GM18520 (cell line): ENCODE data around the gene IQSEC3.
"Not testable (repeated sequence)": the region's sequence is repeated elsewhere in the genome, so short reads cannot be mapped to it uniquely, and the experiment has no call there.

Source experiments
- ATAC-seq: cut with Tn5 transposase; IDR thresholded peaks from one replicate; pipeline ENCODE4 v1.9.1; 2021; ENCODE audit not compliant: unreplicated experiment

The IQSEC3 gene

DNA sequence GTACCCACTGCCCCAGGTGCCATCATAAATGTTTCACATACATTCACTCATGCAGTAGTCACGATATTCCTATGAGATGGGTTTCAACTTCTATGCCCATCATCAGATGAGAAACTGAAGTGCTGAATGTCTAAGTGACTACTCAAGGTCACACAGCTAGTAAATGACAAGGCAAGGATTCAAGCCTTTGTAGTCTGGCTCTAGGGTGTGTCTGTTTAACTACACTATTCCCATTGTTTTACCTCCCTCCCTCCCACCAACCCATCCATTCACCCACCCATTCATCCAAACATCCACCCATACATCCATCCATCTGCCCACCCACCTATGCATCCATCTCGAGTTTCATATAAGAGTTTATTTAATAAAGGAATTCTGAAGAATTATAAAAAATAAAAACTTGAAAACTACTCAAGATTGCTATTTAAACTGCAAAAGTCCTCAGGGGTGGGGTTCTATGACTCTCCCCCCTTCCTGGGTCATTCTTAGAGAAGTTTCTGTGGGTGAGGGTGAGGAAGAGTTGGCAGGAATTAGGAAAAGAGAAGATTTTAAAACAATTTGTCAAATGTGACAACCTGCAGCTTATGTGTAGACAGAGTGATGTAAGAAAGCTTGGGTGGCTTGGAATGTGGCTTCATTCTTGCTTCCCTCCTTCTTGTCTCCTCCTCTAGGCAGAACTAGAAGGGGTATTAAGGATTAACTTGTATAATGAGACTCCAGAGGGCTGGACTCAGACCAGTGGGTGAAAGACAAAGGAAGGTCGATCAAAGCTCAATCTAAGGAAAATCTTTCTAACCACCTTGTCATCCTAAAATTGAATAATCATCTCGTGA is 13.4 kb upstream of the IQSEC3 start:
- ATAC-seq, result not testable (repeated sequence)

DNA sequence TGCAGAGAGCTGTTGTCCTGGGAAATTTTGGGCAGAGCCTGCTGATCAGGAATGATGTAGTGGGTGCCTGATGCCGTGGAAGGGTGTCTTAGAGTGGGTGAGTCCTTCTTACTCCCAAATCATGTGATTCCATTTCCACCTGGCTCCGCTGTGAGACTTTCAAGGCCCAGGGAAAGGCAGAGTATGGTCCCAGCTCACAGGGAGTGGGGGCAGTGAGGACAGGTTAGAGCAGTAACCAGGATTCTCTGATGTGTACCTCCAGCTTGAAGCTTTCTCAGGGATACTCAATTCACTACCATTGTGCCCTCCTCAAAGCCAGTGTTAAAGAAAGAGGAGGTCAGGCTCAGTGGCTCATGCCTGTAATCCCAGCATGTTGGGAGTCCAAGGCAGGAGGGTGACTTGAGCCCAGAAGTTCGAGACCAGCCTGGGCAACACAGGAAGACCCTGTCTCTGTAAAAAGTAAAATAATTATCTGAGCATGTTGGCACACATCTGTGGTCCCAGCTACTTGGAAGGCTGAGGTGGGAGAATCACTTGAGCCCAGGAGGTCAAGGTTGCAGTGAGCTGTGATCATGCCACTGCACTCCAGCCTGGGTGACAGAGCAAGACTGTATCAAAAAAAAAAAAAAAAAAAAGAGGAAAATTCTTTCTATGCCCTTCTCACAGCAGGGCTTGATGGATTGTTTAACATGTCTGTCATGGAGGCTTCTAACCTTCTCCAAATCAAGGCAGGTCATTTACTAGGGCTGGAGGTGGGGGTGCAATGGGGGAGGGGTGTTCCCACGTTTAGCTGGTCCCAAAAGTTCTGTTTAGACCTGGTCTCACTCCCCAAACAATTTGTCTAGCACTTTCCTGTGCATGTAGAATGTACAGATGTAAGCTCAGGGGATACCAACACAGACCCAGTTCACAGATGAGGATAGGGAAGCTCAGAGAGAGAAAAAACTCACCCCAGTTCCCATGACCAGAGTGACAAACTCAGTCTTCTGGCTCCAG is 12.5 kb upstream of the IQSEC3 start:
- no peak for ATAC-seq

DNA sequence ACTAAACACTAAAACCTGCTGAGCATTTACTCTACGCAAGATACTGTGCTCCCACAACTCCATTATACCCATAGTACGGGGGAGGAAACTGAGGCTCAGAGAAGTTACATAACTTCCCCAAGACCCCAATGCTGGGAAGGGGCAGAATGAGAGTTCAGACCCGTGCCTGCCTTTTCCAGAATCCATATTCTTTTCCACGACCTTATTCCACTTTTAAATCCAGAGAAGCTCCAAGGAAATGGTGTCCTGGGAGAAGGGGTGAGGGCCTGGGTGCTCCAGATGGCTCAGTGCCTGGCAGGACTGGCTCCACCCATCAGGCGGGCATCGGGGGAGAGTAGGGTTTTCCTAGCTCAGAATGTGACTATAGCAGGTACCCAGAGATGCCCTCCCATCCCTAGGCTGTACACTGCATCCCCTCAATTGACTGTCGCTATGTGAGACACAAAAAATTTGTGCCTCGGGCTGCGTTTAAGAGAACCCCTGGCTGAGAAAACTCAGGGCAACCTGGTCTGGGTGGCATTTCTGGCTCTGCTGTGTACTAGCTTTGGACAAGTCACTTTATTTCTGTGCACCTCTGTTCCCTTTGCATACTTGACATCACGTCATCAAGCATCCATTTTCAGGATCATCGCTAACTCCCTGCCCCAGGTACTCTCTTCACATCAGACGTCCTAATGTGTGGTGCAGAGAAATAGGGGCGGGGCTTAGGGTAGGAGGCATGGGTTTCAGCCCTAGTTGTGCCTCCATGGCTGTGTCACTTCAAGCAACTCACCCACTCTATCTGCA is 11.6 kb upstream of the IQSEC3 start:
- ATAC-seq, result no peak

DNA sequence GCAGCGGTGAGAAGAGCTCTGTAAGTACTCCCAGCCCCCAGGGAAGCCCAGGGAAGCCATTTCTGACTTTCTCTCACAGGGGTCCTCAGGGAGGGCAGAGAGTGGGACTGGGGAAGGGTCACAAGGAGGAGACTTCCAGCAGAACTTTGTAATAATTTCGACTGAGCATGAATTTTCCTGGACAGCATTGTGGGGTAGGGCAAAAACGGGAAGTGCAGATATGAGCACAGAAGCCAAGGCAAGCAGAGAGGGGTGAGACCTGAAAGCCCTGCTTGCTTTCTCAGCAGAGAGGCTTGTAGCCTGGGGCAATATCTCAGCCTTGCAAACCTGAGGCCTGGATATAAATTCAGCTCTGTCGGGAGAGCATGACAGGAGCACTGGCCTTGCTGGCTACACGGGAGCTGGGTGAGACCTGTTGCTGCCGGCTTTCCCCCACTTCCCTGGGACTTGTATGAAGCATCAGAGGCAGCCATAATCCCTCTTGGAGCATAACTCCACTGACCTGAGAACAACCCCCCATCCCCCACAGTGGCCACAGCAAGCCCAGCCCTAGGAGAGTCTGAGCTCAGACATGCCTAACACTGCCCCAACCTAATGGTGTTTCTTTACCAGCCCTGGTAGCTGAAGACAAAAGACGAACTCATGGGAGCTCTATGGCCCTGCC is 9.8 kb upstream of the IQSEC3 start:
- ATAC-seq, result no peak

DNA sequence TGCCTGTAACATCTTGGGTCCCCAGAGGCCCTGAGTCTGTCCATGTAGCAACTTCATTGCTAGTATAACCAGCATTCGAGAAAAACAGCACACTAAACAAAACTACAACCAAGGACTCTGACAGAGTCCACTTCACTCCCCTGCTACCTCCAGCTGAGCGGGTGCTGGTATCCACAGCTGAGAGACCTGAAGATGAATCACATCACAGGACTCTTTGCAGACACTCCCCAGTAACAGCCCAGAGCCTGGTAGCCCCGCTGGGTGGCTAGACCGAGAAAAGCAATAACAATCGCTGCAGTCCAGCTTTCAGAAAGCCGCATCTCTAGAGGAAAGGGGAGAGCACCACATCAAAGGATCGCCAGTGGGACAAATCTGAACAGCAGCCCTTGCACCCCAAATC is 9.0 kb upstream of the IQSEC3 start:
- ATAC-seq, result no peak

DNA sequence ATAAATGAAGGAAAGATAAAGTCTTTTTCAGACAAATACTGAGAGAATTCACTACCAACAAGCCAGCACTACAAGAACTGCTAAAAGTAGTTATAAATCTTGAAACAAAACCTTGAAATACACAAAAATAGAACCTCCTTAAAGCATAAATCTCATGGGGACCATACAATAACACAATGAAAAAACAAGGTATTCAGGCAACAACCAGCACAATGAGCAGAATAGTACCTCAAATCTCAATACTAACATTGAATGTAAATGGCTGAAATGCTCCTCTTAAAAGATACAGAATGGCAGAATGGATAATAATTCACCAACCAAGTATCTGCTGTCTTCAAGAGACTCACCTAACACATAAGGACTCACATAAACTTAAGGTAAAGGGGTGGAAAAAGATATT is 7.7 kb upstream of the IQSEC3 start:
- ATAC-seq, result no peak

DNA sequence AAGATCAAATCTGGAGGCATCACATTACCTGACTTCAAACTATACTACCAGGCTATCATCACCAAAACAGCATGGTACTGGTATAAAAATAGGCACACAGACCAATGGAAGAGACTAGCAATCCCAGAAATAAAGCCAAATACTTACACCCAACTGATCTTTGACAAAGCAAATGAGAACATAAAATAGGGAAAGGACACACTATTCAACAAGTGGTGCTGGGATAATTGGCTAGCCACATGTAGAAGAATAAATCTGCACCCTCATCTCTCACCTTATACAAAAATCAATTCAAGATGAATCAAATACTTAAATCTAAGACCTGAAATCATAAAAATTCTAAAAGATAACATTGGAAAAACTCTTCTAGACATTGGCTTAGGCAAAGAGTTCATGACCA is 4.7 kb upstream of the IQSEC3 start:
- not testable (repeated sequence) for ATAC-seq

DNA sequence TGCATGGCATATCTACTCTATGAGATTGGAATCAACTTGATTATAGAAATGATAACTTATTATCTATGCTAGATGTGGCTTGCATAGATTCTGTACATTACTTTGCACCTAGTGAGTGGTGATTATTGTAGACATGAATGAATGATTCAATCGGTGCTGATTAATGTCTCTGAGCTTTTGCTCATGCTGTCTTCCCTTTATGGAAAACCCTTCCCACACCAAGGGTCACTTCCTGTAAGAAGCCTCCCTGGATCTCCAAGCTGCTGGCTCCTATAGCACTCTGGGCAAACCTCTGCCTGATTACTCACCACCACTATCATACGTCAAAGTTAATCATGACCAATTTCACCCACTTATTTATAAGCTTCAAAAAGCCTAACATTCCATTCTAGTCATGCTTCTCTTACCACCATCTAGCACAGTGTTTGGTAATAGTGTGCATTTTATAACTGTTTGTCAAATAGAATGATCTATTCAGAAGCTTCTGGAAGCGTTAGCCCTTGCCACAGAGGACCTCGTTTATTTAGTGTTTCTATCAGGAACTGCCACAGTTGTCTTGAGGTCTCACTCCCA is 990 bp upstream of the IQSEC3 start:
- ATAC-seq, result not testable (repeated sequence)

DNA sequence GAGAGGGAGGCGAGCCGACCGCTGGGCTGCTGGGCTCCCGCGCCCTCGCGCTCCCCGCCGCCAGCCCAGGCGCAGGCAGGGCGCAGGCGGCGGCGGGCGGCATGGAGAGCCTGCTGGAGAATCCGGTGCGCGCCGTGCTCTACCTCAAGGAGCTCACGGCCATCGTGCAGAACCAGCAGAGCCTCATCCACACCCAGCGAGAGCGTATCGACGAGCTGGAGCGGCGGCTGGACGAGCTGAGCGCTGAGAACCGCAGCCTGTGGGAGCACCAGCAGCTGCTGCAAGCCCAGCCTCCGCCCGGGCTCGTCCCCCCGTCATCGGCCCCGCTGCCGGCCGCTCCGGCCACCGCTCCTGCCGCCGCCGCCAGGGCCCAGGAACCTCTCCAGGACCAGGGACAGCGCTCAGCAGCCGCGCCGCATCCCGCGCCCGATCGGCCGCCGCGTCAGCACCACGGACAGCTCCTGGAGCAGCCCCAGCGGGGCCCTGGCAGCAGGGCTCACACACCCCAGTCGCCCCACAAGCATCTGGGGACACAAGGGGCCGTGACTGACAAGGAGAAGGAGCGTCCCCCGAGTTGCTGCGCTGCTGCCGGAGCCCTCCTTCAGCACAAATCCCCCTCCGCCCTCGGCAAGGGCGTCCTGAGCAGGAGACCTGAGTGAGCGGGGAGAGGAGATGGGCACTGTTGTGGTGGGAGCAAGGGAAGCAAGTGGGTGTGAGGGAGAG is 376 bp downstream of the IQSEC3 start:
- not testable (repeated sequence) for ATAC-seq

DNA sequence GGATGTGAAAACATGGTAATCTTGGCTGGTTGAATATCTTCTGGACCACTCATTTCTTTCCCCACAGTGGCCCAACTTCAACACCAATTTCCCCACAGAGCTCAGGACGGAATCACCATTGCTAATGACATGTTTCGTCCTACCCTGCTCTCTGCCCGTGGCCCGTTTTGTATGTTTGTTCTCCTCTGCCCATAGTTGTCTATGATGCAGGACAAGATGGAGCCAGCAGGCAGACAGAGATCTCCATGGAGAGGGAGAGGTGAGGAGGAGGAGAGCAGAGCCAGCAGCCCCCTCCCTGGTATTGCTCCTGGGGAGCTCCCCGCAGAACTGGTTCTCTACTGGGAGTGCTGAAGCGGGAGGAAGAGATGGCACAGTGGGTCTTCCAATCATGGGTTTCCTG is 3.1 kb downstream of the IQSEC3 start:
- ATAC-seq, result not testable (repeated sequence)

DNA sequence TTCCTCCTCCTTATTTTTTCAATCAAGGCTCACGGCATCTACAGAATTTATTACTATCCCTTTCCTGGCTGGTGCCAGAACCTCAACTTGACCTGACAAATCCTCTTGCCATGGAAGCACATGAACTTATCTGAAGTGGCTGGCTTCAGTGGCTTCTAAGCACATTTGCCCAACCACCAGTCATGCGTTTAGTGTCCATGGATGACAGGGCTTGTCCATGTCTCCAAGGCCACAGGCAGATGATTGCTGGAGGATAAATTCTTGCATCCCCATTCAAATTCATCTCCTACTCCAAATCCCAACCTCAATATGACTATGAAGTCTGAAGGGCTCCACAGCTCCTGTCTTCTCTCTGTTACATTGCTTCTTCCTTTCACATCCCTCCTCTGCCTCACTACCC is 4.0 kb downstream of the IQSEC3 start:
- ATAC-seq, result not testable (repeated sequence)

DNA sequence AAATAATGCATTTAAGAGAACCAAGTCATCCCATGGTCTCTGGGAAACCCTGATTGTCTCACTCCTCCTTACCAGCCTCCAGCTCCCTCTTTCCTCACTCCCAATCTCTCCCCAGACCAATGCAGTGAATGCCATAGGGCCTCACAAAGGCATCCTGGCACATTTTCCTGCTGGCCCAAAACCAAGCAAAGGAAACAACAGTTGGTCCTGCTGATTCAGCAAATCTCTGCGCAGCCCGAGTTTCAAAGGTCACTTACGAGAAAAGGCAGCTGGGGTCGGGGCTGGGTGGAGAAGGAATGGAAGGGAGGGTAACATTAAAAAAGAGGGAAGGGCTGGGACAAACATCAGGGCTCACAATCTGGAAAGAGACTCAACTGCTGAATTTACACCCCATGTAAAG is 5.5 kb downstream of the IQSEC3 start:
- not testable (repeated sequence) for ATAC-seq

DNA sequence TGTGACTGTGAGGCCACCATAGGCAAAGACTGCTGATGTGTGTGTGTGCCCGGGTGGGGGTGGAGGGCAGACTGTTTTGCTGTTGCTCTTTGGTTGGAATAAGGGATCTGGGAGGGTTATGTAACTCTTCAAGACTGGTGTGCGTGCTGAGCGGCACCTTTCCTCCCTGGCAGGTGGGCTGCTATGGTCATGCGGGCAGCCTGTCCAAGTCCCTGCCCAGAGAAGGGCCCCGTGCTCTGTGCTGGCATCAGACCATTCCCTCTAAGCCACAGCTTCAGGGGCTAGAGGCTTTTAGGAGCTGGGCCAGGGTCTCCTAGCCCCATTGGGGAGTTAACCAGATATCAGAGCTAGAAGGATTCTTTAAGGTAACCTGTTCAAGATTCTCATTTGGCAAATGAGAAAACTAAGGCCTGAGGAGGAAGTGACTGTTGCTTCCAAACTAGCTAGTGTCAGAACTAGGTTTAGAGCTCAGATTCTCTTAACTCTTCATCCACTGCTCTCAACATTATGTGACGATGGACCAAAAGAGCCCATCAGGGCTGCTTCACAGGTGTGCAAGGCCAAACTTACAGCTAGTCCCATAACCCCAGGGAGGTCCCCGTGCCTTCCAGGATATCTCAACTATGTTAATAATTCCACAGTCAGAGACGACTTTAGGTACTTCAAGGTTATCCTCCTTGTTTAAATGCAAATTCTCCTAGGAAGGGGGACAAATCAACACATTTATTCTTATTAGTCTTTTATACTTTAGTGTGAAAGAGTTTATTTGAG is 8.0 kb downstream of the IQSEC3 start:
- ATAC-seq, result not testable (repeated sequence)

DNA sequence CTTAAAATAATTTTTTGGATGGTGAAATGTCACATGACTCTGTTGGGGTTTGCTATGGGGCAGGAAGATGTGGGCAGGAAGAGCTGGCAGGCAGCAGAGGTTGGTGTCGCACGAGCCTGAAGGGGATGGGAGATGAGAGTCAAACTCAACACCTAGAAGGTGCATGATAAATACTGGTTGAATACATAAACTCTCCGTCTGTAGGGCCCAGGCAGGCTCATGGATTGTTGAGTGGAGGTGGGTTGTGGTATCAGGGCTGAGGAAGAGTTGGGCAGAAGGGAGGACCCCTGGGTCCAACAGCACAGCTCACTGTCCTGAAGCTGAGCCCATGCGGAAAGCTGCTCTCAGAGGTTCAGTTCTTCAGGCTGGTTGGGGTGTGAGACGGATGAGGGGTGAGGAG is 9.0 kb downstream of the IQSEC3 start:
- not testable (repeated sequence) for ATAC-seq

DNA sequence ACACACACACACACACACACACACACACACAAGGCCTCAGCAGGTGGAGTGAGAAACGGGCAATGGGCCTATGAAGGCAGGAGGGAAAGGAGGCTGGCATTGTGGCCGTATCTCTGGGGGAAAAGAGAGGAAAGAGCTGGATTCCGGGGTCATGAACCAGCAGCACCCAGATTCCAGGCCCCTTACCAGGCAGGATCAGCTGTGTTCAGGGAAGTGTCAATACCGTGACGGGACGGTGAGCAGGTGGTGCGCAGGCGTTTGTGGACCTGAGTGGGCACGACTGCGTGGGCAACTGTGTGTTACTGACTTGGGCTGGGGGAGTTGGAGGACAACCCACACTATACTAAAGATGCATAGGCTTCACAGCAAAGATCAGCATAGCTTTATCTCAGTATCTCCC is 9.5 kb downstream of the IQSEC3 start:
- not testable (repeated sequence) for ATAC-seq

DNA sequence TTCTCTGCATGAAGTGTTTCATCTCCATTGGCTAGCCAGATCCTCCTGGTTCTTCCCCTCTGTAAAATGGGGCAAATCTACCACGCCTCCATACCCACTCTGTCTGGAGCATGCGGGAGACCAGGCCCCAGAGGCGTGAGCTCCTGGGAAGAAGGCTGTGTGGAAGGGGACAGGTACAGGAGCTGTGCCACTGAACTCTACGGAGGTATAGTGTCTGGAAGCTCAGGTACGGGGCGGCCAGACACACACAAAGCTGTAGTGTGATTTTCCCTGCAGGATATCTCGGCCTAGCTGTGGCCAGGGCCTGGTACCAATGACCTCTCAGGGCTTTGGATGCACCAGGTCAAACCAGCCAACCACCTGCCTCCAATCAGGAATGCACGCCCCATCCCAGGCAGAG is 10.0 kb downstream of the IQSEC3 start:
- not testable (repeated sequence) for ATAC-seq

DNA sequence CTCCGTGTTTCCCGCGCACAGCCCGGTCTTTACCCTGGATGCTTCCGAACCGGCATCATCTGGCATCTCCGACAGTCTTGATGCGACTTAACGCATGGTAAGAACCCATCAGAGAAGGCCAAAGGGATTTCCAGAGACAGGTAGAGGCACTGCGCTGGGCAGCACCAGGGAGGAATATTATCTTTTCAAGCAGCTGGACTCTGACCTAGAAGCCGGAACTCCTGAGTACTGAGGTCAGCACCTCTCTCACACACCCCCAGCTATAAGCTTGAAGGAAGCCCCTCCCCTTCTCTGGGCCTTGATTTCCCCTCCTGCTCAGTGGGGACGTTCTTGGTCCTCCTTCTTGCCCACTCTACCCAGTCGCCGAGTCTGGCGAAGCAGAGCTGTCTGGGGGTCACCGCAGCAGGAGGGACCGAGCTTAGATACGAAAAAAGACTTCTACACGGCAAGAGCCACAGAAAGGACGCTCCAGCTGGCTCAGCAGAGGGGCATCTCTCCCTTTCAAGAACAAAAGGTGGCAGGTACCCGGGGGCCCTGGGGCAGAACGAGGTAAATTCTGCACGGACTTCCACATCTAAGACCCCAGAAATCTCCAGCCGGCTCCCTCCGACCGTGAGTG is 10.6 kb downstream of the IQSEC3 start:
- ATAC-seq, result not testable (repeated sequence)

DNA sequence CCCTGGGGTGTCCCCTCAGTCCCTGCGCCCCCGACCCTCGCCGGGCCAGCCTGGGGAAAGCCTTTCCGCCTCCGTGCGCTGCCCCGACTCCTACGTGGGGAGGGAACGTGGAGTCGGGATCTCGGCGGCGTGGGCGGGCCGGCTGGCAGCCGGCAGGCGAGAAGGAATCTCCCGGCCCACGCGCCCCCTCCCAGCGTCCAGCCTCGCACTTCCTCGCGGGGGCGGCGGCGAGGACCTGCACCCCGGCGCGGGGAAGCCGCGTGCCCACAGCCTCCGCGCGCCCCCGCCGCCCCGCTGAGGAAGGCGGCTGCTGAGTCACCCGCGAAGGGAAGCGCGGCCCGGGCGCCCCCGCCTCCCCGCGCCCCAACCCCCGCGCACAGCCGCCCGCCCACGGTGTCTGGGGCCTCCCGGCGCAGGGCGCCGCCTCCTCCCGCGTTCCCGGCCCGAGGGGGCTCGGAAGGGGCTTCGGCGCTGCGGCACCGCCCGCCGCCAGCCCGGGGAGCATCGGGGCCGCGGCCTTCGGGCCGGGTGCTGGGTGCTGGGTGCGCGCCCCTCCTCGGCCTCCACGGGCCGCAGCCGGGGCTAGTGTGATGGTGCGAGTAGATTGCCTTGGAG is 11.3 kb downstream of the IQSEC3 start:
- not testable (repeated sequence) for ATAC-seq
